PC-9 (cell line): ENCODE data around the gene GPLD1.

ENCODE experiments used
- CTCF ChIP-seq: fragments of 200-600 bp; sonication (generic); conservative IDR thresholded peaks from 2 replicates; pipeline ENCODE4 v1.6.1; 2017; ENCODE audit warnings: mixed run types, antibody characterized with exemption, mild to moderate bottlenecking, moderate library complexity
- EZH2 ChIP-seq: fragments of 200-600 bp; sonication (generic); IDR thresholded peaks from 2 replicates; pipeline ENCODE4 v1.8.0; 2017; ENCODE audit warnings: antibody characterized with exemption, low read depth

DNA sequence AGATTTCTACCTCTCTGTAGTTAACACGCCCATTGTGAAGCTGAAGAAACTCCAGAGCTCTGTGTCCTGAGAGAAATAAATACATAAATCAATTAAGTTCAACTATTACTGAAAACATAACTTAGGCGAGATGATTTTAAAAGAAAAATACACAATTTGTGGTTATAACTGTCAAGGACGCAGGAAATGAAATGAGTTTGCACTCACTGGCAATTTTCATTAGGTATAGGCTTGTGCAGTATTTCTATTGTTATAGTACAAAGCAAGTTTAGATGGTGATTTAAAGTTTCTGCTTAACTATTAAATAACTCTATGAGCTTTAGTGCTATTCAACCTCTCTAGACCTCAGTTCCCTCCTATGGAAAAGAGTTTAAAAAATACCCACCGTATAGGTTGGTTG, 3.3 kb downstream of the GPLD1 start:
- TF ChIP-seq CTCF = no peak
- TF ChIP-seq EZH2 = no peak
